Measurements from ENCODE around the gene TMEM181.
"Not testable (repeated sequence)": the region's sequence is repeated elsewhere in the genome, so short reads cannot be mapped to it uniquely, and the experiment has no call there.

TMEM181 gene

DNA sequence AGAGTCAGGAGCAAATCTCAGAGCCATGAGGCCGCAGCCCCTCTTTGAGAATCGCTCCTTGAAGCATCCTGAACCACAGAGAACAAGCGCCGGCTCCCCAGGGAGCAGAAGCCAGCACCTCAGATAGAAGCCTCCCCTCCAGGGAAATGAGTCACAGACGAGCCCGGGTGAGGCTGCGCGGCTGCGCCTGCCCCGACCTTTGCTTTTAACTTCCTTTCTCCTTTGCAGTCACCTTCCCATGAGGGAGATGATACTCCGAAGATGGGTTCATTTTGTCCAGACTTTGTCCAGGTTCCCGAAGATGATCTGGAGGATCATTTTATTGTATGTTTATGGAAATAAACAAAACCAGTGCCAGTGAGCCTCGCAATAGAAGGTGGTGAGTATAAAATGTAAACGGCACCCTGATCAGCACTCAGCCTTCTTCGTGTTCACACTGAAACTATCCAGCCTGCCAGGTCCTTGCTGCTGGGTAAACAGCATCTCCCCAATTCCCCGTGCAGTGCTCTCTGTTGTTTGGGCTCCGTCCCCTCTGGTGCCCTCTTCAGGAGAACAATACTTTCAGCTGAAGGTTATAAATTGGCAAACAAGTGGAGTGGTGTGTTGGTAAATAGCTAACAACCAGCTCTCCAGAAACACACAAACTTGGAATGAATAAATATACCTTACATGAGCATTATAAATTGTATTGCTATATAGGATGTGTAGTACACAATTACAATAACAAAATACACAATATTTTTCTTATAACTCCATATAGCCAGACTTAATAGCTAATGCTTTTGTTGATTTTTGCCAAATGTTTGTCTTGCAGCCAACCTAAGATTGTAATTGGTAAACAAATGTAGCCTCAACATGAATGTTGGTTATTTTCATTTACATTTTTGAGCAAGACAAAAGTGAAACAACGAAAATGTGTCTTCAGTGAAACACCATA, 41.4 kb upstream of the TMEM181 start:
- Histone ChIP-seq H3K27me3 (ENCODE audit: insufficient read depth, insufficient read length) (no peaks in the 10 kb centered on the region), H3K9ac (ENCODE audit: insufficient read length, low read depth) (peak overlapping the region; percentile 38), H3K9me3 (ENCODE audit: insufficient read depth, low read length) (no peaks in the 10 kb centered on the region), H3K4me1 (ENCODE audit: insufficient read depth, insufficient read length) (no peaks in the 10 kb centered on the region), H3K4me3 (ENCODE audit: insufficient read length, low read depth) (peak overlapping the region; percentile 24), H3K36me3 (ENCODE audit: insufficient read depth, insufficient read length, low read length) (no peaks in the 10 kb centered on the region)
- TF ChIP-seq YY1 (IDR thresholded peaks at IDR 0.05; ENCODE audit: insufficient read depth, insufficient read length) (no peak), ZNF274 (IDR thresholded peaks at IDR 0.05; ENCODE audit: low read depth, low read length) (no peak), SUZ12 (IDR thresholded peaks at IDR 0.05; ENCODE audit: extremely low read depth, insufficient read depth, insufficient read length) (no peak)
- peak; percentile 71 for DNase-seq (ENCODE audit: low read depth, low spot score)

- no peaks in the 10 kb centered on the region for H3K4me1 ChIP-seq (ENCODE audit: insufficient read depth, insufficient read length)
- no peak overlapping the region for H3K4me3 ChIP-seq (ENCODE audit: insufficient read length, low read depth)
- TF ChIP-seq SUZ12 (IDR thresholded peaks at IDR 0.05; ENCODE audit: extremely low read depth, insufficient read depth, insufficient read length), result no peak
- TF ChIP-seq YY1 (IDR thresholded peaks at IDR 0.05; ENCODE audit: insufficient read depth, insufficient read length), result no peak
- TF ChIP-seq ZNF274 (IDR thresholded peaks at IDR 0.05; ENCODE audit: low read depth, low read length), result no peak
- DNase-seq (ENCODE audit: low read depth, low spot score), result no peak
- peak overlapping the region; percentile 17 for H3K9ac ChIP-seq (ENCODE audit: insufficient read length, low read depth)
- H3K9me3 ChIP-seq (ENCODE audit: insufficient read depth, low read length), result no peaks in the 10 kb centered on the region
- H3K36me3 ChIP-seq (ENCODE audit: insufficient read depth, insufficient read length, low read length), result no peaks in the 10 kb centered on the region
- no peaks in the 10 kb centered on the region for H3K27me3 ChIP-seq (ENCODE audit: insufficient read depth, insufficient read length)
Measured at GRCh38 chr6:158519300-158519699, 40.6 kb upstream of the TMEM181 start.

DNA sequence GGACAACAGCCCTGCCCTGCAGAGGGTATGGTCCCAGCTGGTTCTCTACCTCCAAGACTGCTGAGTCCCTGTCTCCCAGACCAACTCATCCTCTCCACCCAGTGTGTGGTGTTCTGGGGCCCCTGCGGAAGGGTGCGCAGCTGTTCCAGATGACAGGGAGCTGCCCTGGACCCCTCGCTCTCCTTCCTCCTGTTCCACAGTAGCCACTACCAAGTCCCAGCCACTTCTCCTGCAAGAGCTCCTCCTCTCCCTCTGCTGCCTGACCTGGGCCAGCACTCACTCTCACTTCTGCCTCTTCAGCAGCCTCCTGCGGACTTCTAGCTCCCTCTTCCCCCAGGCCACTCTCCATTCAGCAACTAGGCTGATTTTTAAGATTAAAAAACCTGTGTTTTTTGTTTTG, 40.1 kb upstream of the TMEM181 start:
- no peaks in the 10 kb centered on the region for H3K9me3 ChIP-seq (ENCODE audit: insufficient read depth, low read length)
- no peaks in the 10 kb centered on the region for H3K36me3 ChIP-seq (ENCODE audit: insufficient read depth, insufficient read length, low read length)
- no peaks in the 10 kb centered on the region for H3K4me1 ChIP-seq (ENCODE audit: insufficient read depth, insufficient read length)
- DNase-seq (ENCODE audit: low read depth, low spot score), result no peak
- no peak overlapping the region for H3K4me3 ChIP-seq (ENCODE audit: insufficient read length, low read depth)
- H3K9ac ChIP-seq (ENCODE audit: insufficient read length, low read depth), result no peak overlapping the region
- TF ChIP-seq SUZ12 (IDR thresholded peaks at IDR 0.05; ENCODE audit: extremely low read depth, insufficient read depth, insufficient read length) (no peak), ZNF274 (IDR thresholded peaks at IDR 0.05; ENCODE audit: low read depth, low read length) (no peak), YY1 (IDR thresholded peaks at IDR 0.05; ENCODE audit: insufficient read depth, insufficient read length) (no peak)
- H3K27me3 ChIP-seq (ENCODE audit: insufficient read depth, insufficient read length), result no peaks in the 10 kb centered on the region

DNA sequence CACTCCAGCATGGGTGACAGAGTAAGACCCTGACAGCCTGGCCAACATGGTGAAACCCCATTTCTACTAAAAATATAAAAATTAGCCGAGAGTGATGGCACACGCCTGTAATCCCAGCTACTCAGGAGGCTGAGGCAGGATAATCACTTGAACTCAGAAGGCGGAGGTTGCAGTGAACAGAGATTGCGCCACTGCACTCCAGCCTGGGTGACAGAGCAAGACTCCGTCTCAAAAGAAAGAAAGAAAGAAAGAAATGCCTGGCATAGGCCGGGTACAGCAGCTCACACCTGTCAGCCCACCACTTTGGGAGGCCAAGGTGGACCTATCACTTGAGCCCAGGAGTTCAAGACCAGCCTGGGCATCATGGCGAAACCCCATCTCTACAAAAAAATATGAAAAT, 38.9 kb upstream of the TMEM181 start:
- DNase-seq (ENCODE audit: low read depth, low spot score); H3K4me1 ChIP-seq (ENCODE audit: insufficient read depth, insufficient read length); H3K27me3 ChIP-seq (ENCODE audit: insufficient read depth, insufficient read length); H3K9ac ChIP-seq (ENCODE audit: insufficient read length, low read depth); H3K36me3 ChIP-seq (ENCODE audit: insufficient read depth, insufficient read length, low read length); H3K4me3 ChIP-seq (ENCODE audit: insufficient read length, low read depth); H3K9me3 ChIP-seq (ENCODE audit: insufficient read depth, low read length): not testable (repeated sequence)

DNA sequence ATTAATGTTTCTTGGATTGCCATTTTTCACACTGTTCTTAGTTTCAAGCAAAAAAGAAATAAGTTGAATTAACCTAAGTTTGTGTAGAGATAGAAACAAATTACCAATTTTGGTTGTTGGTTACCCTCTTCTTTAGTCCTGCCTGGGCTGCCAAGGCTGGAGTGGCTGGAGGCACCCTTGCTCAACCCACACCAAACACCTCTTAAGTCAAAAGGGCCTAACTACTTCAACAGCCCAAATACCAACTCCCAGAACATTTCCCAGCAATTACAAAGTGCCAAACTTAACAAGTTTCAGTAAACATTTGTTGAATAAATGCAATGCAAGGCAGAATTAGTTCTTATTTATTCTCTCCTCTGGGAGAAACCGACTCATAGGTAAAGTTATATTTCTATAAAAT, 38.1 kb upstream of the TMEM181 start:
- no peaks in the 10 kb centered on the region for H3K27me3 ChIP-seq (ENCODE audit: insufficient read depth, insufficient read length)
- TF ChIP-seq ZNF274 (IDR thresholded peaks at IDR 0.05; ENCODE audit: low read depth, low read length) (no peak), YY1 (IDR thresholded peaks at IDR 0.05; ENCODE audit: insufficient read depth, insufficient read length) (no peak), SUZ12 (IDR thresholded peaks at IDR 0.05; ENCODE audit: extremely low read depth, insufficient read depth, insufficient read length) (no peak)
- no peaks in the 10 kb centered on the region for H3K4me1 ChIP-seq (ENCODE audit: insufficient read depth, insufficient read length)
- H3K4me3 ChIP-seq (ENCODE audit: insufficient read length, low read depth), result no peak overlapping the region
- no peaks in the 10 kb centered on the region for H3K9me3 ChIP-seq (ENCODE audit: insufficient read depth, low read length)
- H3K9ac ChIP-seq (ENCODE audit: insufficient read length, low read depth), result no peak overlapping the region
- DNase-seq (ENCODE audit: low read depth, low spot score), result no peak
- no peaks in the 10 kb centered on the region for H3K36me3 ChIP-seq (ENCODE audit: insufficient read depth, insufficient read length, low read length)

DNA sequence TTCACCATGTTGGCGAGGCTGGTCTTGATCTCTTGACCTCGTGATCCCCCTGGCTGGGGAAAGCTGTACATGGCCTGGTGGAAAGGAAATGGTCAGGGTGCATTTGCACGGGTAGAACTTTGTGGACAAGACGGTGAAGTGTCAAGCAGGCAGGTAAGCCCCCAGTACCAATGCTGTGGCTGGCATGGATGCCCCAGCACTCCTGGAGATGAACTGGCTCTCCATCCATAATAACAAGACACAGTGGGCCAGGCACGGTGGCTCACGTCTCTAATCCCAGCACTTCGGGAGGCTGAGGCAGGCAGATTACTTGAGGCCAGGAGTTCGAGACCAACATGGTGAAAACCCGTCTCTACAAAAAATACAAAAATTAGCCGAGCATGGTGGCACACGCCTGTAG, 37.3 kb upstream of the TMEM181 start:
- Histone ChIP-seq H3K9me3 (ENCODE audit: insufficient read depth, low read length) (no peaks in the 10 kb centered on the region), H3K4me3 (ENCODE audit: insufficient read length, low read depth) (no peak overlapping the region), H3K36me3 (ENCODE audit: insufficient read depth, insufficient read length, low read length) (no peaks in the 10 kb centered on the region), H3K4me1 (ENCODE audit: insufficient read depth, insufficient read length) (no peaks in the 10 kb centered on the region), H3K27me3 (ENCODE audit: insufficient read depth, insufficient read length) (no peaks in the 10 kb centered on the region), H3K9ac (ENCODE audit: insufficient read length, low read depth) (no peak overlapping the region)
- no peak for DNase-seq (ENCODE audit: low read depth, low spot score)
- no peak for TF ChIP-seq ZNF274 (IDR thresholded peaks at IDR 0.05; ENCODE audit: low read depth, low read length)
- TF ChIP-seq SUZ12 (IDR thresholded peaks at IDR 0.05; ENCODE audit: extremely low read depth, insufficient read depth, insufficient read length), result no peak
- no peak for TF ChIP-seq YY1 (IDR thresholded peaks at IDR 0.05; ENCODE audit: insufficient read depth, insufficient read length)

GRCh38 chr6:158524311-158524710, 35.6 kb upstream of the TMEM181 start:
- no peak for TF ChIP-seq YY1 (IDR thresholded peaks at IDR 0.05; ENCODE audit: insufficient read depth, insufficient read length)
- Histone ChIP-seq H3K4me3 (ENCODE audit: insufficient read length, low read depth) (no peak overlapping the region), H3K9ac (ENCODE audit: insufficient read length, low read depth) (no peak overlapping the region), H3K36me3 (ENCODE audit: insufficient read depth, insufficient read length, low read length) (no peaks in the 10 kb centered on the region), H3K9me3 (ENCODE audit: insufficient read depth, low read length) (no peaks in the 10 kb centered on the region), H3K27me3 (ENCODE audit: insufficient read depth, insufficient read length) (no peaks in the 10 kb centered on the region), H3K4me1 (ENCODE audit: insufficient read depth, insufficient read length) (no peaks in the 10 kb centered on the region)
- DNase-seq (ENCODE audit: low read depth, low spot score), result no peak

GRCh38 chr6:158527858-158528257, 32.0 kb upstream of the TMEM181 start:
- H3K9me3 ChIP-seq (ENCODE audit: insufficient read depth, low read length), result not testable (repeated sequence)

More at GRCh38 chr6:158527858-158528257, 32.0 kb upstream of the TMEM181 start:
- H3K4me1 ChIP-seq (ENCODE audit: insufficient read depth, insufficient read length); H3K36me3 ChIP-seq (ENCODE audit: insufficient read depth, insufficient read length, low read length); H3K27me3 ChIP-seq (ENCODE audit: insufficient read depth, insufficient read length); H3K4me3 ChIP-seq (ENCODE audit: insufficient read length, low read depth); DNase-seq (ENCODE audit: low read depth, low spot score); H3K9ac ChIP-seq (ENCODE audit: insufficient read length, low read depth): not testable (repeated sequence)

Measured in NT2/D1 (cell line).